GM19467 (cell line): ENCODE measurements around the gene ZNF697.
"Not testable (repeated sequence)": the region's sequence is repeated elsewhere in the genome, so short reads cannot be mapped to it uniquely, and the experiment has no call there.

ENCODE experiments used
- ATAC-seq: cut with Tn5 transposase; IDR thresholded peaks from one replicate; pipeline ENCODE4 v1.9.1; 2021; ENCODE audit warnings: mild to moderate bottlenecking, moderate library complexity; ENCODE audit not compliant: unreplicated experiment

Gene ZNF697

GRCh38 chr1:119603695-119604094, 44.4 kb downstream of the ZNF697 start:
- ATAC-seq, result no peak

- not testable (repeated sequence) for ATAC-seq
Observed at GRCh38 chr1:119603241-119603640, 44.8 kb downstream of the ZNF697 start.

- ATAC-seq, result not testable (repeated sequence)
Observed at GRCh38 chr1:119602789-119603188, 45.3 kb downstream of the ZNF697 start.

GRCh38 chr1:119602169-119602568, 45.9 kb downstream of the ZNF697 start:
- no peak for ATAC-seq

GRCh38 chr1:119600976-119601375, 47.1 kb downstream of the ZNF697 start:
- ATAC-seq, result no peak

- ATAC-seq, result no peak
Observed at GRCh38 chr1:119600561-119600960, 47.5 kb downstream of the ZNF697 start.

GRCh38 chr1:119595606-119596005, 52.5 kb downstream of the ZNF697 start:
- no peak for ATAC-seq

- ATAC-seq, result no peak
Observed at GRCh38 chr1:119595168-119595567, 52.9 kb downstream of the ZNF697 start.

GRCh38 chr1:119594376-119594775, 53.7 kb downstream of the ZNF697 start:
- ATAC-seq, result no peak

GRCh38 chr1:119593805-119594204, 54.3 kb downstream of the ZNF697 start:
- ATAC-seq, result no peak

- no peak for ATAC-seq
Observed at GRCh38 chr1:119590393-119590792, 57.7 kb downstream of the ZNF697 start.

- ATAC-seq, result no peak
Observed at GRCh38 chr1:119588621-119589020, 59.4 kb downstream of the ZNF697 start.

- no peak for ATAC-seq
Observed at GRCh38 chr1:119587341-119587740, 60.7 kb downstream of the ZNF697 start.

GRCh38 chr1:119585801-119586200, 62.3 kb downstream of the ZNF697 start:
- ATAC-seq, result not testable (repeated sequence)

GRCh38 chr1:119582801-119583200, 65.3 kb downstream of the ZNF697 start:
- no peak for ATAC-seq

- not testable (repeated sequence) for ATAC-seq
Observed at GRCh38 chr1:119581076-119581475, 67.0 kb downstream of the ZNF697 start.

GRCh38 chr1:119573886-119574285, 74.2 kb downstream of the ZNF697 start:
- no peak for ATAC-seq

GRCh38 chr1:119569930-119570622, 78.0 kb downstream of the ZNF697 start:
- ATAC-seq, result not testable (repeated sequence)
